NCI-H2227 treated with DMSO at 0.1 percent for 48 hours (cell line): Measurements from ENCODE around the gene MED12L.
"Not testable (repeated sequence)": the region's sequence is repeated elsewhere in the genome, so short reads cannot be mapped to it uniquely, and the experiment has no call there.

Source experiments
- DNase-seq: peaks from one replicate; lab custom pipeline; 2025; lab: John Stamatoyannopoulos, UW

Gene MED12L

DNA sequence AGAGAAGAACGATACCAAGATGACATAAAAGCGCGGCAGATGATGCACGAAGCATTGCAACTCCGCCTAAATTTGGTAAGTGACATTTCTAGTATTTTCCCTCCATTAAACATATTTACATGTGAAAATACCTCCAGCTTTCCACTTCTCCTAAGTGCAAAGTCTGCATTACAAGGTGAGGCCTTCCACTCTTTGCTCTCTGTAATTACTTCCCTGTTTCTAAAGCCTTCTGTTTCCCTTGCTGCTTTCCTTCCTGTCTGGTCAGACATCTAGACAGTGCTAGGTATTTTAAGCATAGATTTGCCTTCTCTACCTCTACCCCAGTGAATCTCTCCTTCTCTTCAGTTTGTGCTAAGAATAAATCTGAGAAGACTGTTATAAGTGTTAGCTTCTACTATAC, 297.2 kb downstream of the MED12L start:
- no peak for DNase-seq

DNA sequence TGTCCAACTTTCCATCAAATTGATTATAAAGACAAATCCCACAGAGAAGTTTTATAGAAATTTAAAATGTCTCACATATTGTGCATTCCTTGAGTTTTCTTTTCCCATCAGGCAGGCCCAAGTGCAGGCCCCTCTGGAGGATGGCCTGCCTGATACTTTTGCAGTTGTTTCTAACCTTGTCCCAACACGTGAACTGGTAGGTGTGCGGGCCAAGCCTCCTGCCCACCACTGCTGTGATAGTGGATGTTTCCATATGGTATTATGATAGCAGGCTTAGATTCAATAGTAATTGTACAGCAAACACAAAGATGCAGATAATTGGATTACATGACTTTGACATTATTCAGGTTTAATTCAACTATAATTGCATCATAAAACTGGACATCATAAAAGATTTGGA, 297.6 kb downstream of the MED12L start:
- no peak for DNase-seq

DNA sequence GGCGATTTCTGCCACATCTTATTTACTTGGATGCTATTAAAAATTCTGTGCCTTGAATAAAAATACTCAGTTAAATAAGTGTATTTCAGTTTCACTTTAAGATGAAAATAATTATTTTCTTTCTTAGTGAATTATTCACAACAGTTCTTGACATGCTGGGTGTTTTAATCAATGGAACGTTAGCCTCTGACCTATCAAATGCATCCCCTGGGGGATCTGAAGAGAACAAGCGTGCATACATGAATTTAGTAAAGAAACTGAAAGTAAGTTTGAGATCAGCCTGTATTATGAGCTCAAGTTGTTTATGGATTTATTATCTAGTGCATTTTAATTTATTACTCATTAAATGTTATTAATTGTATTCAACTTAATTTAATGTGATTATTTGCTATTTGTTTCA, 298.5 kb downstream of the MED12L start:
- no peak for DNase-seq

DNA sequence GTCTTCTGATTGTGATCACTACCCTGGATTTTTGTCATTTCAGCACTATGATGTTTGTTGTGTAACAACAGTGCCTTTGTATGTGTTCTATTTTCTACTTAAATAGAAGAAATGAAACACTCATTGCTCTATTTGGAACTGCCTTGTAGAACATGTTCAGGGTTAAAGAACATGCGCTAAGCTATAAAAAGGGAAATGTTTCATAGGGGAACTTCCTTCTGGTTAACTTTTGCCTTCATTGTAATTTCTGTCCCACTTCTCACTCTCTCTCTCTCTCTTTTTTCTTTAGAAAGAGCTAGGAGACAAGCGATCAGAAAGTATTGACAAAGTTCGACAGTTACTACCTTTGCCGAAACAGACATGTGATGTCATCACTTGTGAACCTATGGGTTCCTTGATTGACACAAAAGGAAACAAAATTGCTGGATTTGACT, 299.3 kb downstream of the MED12L start, which contains the start of gene P2RY12:
TSS of gene P2RY12 (minus strand) at position 13 of the 434 bp plus-strand sequence. CDS start 45,908 bp downstream, outside the sequence.
- no peak for DNase-seq

DNA sequence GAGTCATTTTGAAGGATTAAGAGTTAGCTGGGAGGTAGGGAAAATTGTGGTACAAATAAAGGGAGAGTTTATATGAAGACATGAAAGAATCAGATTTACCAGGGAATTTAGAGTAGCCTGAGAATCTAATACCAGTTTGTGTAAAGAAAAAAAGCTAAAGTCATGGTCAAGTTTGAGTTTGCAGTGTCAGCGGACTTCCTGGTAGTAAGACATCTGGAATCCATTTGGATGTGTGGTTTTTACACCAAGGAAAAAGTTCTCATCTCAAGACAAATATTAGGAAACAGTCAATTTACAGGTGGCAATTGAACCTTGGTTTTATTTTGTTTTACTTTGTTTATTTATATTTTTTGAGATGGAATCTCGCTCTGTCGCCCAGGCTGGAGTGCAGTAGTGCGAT, 300.6 kb downstream of the MED12L start:
- no peak for DNase-seq

DNA sequence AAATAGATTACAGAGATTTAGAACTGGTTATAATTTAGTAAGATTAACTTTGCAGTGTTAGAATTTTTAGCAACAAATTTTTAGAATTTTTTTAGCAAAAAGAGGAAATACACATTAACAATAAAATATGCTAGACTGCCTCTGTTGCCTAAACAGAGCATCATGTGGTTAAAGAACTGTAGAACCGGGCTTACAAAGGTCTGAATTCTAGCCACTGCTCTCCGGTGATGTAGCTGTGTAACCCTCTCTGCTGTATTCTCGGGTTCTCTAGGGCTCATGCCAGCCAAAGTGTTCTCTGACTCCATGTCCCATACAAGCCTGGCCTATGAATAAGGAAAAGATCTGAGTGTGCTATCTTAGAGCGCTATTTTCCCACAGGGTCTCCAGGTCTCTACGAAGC, 302.0 kb downstream of the MED12L start:
- DNase-seq: no peak

DNA sequence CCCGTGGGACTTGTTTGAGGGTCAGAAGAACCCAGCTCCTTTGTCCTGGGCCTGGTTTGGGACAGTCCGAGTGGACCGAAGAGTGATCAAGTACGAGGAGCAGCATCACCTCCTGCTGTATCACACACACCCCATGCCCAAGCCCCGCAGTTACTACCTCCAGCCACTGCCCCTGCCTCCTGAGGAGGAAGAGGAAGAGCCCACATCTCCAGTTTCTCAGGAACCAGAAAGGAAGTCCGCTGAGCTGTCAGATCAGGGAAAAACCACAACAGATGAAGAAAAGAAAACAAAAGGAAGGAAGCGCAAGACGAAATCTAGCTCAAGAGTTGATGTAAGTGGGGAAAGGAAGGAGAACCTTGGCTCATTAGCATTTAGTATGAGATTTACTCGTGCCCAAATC, 302.4 kb downstream of the MED12L start:
- no peak for DNase-seq

DNA sequence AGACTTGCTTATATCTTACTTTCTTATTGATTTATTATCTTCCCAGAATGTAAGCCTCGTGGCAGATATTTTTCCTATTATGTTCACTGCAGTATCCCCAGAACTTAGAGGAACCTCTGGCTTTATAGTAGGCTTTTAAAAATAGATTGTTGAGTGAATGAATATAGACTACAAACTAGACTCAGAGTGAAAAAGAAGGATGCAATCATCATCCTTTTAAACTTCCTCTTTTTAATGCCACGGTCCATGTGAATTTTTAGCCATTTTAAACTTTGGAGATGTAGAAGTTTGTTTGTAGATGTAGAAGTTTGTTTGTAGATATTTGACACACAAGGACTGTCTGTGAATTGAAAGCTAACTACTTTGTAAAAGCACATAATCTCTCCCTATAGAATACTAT, 306.3 kb downstream of the MED12L start:
- DNase-seq: no peak

DNA sequence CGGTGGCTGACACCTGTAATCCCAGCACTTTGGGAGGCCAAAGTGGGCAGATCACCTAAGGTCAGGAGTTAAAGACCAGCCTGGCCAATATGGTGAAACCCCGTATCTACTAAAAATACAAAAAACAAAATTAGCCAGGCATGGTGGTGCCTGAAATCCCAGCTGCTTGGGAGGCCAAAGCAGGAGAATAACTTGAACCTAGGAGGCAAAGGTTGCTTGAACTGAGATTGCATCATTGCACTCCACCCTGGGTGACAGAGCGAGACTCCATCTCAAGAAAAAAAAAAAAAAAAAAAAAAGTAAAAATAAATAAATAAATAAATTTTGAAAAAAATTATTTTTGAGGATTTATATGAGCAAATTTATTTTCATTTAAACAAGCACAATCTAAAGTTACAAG, 306.7 kb downstream of the MED12L start:
- not testable (repeated sequence) for DNase-seq

DNA sequence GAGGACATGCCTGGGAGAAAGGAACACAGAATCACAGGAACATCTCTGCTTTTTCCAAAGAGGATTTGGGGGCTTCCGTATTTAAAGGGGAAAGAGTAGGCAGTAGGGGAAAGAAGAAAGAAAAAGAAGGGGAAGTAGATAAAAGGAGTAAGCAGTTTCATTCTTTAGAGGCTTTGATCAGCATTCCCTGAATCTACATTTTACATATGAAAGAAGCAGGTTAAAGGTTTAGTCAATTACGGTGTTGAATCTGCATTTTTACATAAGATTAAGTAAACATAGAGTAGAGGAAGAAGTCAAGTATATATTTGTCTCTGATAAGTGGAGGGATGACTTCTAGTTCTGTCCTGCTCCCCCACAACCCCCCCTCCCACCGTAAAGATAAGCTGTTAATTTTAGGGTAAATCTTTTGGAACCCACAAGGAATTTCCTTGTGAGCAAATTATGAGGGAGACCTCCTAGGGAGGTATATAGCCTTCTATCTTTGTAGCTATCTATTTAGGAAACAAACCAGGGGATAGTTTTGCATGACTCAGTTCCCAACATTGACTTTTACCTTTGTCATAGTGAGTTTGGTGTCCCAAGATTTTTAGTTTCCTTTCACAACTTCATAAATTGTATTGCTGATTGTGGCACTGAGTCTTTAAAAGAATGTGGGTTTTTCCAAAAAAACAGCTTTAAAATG, 307.8 kb downstream of the MED12L start:
- no peak for DNase-seq

DNA sequence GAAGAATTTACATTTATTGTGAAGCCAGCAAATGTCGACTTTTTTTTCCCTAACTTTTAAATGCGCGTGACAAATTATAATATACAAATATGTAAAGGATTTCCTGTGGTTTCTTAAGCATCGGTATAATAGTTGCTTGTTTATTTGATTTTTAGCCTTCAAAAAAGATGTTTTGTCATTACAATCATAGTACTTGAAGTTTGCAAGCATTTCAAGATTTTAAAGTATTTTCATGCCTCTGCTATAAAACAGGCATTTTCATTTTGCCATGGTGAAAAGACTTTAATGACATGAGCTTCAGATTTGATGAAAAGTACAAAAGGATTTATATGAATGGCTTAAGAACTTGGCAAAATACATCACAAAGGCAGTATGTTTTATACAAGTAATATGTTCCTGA, 308.5 kb downstream of the MED12L start:
- no peak for DNase-seq

DNA sequence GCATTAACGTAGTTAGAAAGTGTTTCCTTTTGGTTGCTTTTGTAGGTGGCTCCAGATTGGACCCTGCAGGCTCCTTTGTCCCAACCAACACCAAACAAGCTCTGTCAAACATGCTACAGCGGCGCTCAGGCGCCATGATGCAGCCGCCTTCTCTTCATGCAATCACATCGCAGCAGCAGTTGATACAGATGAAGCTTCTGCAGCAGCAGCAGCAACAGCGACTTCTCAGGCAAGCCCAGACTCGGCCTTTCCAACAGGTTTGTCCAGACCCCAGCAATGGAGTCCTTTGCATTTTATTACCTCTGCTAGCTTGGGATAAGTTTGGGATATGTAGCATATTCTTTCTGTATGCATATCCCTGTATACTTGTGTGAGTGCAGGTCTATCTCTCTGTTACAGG, 309.1 kb downstream of the MED12L start:
- DNase-seq: no peak

DNA sequence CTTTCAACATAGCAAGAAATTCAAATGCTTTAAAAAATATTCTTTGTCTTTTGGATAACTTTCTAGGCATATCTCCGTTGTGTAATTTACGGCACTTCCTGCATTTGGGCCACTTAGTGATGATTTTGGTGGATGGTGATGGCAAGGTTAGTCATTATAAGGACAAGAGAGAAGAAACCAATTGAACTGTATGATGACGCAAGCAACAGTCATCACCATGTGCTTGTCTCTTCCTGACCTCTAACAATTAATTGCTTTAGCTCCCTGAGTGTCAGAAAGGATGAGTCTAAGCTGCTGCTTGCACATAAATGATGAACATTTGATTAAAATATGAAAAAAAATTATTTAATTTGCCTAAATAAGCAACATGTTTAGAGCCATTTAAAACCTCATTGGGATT, 310.3 kb downstream of the MED12L start:
- no peak for DNase-seq

DNA sequence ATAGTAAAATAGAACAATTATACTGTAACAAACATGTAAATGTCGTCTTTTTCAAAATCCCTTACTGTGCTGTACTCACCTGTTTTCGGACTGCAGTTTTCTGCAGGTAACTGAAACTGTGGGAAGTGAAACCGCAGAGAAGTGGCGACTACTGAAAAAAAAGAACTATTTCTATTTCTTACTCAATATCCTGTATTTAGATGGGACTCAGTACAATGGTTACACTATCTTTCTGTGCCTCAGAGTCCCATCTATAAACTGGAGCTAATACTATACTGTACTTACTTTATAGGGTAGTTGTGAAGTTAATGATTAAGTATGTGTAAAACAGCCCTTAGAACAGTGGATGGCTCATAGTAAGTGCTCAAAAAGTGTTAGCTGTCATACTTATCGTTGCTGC, 313.4 kb downstream of the MED12L start:
- no peak for DNase-seq

DNA sequence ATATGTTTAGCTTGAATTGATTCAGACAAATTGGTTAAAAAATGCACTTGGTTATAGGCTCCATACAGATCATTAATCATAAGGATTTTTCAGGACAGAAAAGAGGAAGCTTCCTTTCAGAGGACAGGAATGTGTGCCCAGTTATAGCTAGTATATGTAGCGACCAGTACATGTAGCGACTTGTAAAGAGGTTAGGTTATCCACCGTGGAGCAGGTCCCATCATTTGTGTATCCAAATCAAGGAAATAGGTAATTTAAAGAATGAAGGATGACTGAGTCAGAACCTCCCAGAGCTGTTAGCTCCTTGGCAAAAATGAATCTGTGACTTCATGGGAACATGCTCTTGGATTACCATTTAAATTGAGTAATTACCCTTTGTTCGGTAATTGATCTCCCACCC, 314.9 kb downstream of the MED12L start:
- DNase-seq: no peak

DNA sequence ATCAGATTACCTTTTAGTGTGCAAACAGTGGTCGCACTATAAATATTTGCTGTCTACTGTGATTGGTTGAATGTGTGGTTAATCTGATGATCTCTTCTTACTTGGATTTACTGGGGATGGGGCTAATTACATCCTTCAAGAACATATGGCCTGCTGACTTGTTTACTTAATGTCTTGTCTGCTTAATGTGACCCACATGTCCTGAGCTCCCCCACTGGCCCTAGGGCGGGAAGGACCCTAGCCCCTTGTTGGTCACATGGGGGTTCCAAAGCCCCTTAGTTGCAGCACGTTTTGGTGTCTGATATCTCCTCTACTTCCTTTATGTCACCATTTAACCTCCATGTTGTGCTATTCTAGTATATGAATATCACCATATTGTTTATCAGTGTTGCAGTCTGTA, 316.9 kb downstream of the MED12L start:
- no peak for DNase-seq

DNA sequence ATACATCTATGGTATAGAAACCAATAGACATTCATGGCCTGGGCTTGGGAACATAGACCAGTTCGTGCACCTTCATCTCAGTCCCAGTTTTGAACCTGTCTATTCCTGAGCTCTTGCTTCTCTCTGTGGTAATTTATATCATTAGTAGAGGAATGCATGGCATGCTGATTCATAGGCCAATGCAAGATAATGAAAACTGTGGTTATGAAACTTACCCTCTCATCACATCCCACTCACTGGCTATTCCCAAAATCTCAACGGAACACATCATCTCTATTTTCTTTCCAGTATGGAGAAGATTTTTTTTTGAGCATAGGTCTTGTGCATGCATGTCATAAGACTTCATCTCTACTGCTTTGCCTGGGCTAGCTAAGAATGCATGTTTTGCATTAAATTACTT, 317.8 kb downstream of the MED12L start:
- DNase-seq: no peak

DNA sequence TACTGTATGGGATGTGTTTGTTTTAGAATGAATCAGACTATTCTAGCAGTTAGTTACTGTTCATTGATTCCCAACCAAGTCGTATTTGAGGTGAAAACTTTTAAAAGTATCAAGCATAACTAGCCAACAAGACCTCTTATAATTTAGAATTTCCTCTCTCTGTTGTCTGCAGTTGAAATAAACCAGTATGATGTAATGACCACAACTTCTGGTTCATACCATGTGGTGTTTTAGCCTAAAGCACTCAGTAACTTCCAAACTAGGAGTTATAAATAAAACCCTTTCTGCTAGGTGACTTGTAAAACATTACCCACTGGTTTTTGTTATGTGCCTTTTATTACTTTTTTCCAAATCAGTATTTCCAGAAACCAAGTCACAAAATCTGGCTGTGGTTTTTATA, 318.9 kb downstream of the MED12L start:
- DNase-seq: no peak

DNA sequence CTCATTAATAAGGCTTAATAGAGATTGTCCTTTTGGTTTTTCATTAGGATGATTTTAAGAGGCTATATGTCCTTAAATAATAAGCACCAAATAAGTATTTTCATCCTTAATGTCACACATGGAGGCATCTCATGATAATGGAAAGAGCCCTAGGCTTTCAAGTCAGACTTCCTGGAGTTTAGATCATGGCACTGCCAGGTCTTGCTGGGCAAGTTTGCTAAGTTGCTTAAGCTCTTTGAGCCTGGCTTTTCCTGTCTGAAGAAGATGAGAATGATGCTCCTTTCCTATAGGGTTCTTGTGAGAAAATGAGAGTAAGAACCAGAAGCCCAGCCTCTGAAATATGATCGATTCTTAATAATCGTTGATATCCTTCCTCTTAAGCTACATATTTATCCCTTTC, 322.5 kb downstream of the MED12L start:
- no peak for DNase-seq

DNA sequence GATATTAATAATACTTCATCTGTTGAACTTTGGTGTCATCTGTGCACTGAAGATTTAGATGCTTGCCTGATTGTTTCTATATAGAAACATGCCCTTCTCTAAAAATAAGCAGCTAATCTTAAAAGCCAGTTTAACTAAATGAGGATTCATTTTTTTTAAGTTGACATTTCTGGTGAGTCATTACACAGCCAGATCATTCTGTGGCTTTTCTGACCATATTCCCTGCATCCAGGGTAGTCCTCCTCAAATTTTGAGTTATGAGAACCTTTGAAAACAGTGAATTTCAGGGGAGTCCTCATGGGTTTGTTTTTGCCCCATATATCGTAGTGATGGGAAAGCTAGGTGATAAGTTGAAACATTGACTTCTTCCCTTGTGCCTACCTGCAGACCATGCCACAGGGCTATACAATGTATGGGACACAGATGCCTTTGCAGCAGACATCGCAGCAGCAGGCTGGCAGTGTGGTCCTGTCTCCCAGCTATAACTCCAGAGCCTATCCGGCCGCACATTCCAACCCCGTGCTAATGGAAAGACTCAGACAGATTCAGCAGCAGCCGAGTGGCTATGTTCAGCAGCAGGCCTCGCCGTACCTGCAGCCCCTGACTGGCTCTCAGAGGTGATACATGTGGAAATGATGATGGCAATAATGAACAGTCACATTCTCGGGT, 325.6 kb downstream of the MED12L start:
- no peak for DNase-seq

DNA sequence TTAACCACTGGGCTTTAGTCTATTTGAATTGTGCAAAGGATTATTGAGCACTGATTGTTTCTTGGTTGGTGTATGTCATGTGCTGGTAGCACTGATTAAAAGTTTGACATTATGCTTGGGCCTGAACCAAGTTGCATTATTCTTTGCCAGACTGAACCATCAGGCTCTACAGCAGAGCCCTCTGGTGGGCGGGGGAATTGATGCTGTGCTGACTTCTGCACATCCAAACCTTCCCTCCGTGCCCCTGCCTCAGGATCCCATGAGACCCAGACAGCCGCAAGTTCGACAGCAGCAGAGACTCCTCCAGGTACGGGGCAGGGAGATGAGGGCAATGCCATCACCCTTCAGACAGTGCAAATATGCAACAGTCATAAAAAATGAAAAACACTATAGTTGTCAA, 327.5 kb downstream of the MED12L start:
- DNase-seq: no peak

DNA sequence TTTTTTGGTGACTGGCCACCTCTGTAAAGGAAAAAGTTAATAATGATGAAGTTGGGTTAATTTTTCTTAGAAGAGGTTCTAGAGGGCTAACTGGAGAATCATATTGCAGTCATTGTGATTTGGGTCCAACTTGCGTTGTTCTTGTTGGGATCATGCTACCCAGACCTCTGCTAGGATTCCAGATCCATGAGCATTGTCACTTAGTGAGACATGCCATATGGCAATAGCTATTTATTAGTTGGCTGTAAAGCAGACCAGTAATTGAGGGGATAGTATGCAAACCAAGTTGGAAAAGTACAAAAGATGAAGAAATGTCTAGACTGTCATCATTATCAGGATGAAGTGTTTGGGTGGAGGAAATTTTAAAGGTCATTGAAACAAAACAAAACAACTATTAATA, 329.8 kb downstream of the MED12L start:
- no peak for DNase-seq

DNA sequence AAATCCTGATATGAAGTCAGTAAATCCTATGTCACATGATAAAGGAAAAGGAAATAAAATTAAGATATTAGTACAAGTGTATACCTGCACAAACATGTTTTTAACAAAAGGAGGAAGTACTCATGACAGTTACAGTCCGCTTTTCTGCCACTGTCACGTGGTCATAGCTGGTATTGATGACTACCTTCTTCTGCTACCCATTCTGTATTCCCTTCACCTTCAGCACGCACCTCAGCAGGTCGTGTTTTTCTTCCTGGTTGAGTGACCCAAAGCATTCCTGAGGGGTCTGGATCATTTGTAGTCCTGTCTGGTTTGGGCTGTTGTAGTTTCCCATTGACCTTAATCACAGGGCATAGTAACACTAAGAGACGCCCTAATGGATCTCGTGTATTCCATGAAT, 334.3 kb downstream of the MED12L start:
- DNase-seq: no peak

DNA sequence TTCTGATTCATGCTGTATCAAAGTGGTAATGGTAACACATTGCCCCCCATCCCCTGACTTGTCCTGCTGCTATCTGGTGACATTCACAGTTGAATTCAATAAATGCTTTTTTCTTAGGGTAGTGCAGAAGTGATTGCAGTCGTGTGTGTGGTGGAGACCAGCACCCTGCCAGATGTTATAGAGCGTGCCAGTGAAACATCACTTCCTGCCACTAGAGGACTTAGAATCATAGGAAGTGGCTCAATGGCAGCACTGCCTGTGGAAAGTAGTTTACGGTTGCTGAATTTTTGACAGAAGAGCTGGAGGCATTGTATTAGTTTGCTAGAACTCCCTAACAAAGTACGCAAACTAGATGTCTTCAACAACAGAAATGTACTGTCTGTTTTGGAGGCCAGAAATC, 336.5 kb downstream of the MED12L start:
- no peak for DNase-seq
